GM12875 (cell line): Measurements from ENCODE around the gene SPTSSB.

ENCODE experiments used
- H3K4me3 ChIP-seq: one replicate; pipeline ENCODE4 v1.5.1; 2011; ENCODE audit warnings: low read depth, low read length, control low read depth
- TF ChIP-seq, protein P1 (sequence below): IDR thresholded peaks from 2 replicates; pipeline ENCODE4 v1.5.1; 2011; ENCODE audit warnings: low read depth, mild to moderate bottlenecking, control low read depth, inconsistent platforms, low read length, moderate library complexity, borderline replicate concordance; ENCODE audit not compliant: insufficient read depth

The SPTSSB gene

GRCh38 chr3:161323926-161324621 lies 47.2 kb downstream of the SPTSSB start:
- TF ChIP-seq, protein P1, sequence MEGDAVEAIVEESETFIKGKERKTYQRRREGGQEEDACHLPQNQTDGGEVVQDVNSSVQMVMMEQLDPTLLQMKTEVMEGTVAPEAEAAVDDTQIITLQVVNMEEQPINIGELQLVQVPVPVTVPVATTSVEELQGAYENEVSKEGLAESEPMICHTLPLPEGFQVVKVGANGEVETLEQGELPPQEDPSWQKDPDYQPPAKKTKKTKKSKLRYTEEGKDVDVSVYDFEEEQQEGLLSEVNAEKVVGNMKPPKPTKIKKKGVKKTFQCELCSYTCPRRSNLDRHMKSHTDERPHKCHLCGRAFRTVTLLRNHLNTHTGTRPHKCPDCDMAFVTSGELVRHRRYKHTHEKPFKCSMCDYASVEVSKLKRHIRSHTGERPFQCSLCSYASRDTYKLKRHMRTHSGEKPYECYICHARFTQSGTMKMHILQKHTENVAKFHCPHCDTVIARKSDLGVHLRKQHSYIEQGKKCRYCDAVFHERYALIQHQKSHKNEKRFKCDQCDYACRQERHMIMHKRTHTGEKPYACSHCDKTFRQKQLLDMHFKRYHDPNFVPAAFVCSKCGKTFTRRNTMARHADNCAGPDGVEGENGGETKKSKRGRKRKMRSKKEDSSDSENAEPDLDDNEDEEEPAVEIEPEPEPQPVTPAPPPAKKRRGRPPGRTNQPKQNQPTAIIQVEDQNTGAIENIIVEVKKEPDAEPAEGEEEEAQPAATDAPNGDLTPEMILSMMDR = no peak
- H3K4me3 ChIP-seq = no peak overlapping the region

DNA sequence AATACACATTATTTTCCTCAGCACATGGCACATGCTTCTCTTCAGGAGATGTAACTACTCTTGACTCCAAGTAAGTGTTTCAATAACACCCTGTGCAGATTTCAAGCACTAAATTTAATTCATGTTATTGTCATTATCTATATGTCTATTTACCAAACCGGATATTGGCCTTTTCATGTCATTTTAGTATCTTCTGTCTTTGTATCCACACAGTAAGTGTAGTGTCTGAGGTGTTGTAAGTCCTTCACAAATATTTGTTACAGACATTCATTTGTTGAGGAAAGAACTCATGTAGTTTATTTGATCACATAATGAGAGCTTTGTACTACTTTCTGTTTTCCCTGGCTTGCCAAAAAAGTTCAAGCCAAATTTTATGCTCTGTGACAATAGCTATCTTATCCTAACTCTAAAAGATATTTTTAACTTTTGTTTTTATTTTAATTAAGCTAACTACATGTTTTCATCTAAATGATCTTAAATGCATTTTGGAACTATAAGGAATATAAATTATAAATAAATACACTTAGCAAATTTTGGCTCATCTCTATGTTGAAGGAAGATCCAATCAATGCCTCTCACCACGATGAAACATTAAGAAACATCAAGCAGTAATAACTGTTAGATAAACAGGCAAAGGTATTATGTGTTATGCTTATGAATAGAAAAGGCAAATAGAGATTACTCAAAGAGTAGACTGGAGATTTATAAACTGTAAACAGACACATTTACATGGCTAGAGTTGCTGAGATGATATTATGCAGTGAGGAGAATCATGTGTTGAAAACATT lies 48.3 kb downstream of the SPTSSB start:
- H3K4me3 ChIP-seq = no peak overlapping the region
- TF ChIP-seq, protein P1 = no peak

DNA sequence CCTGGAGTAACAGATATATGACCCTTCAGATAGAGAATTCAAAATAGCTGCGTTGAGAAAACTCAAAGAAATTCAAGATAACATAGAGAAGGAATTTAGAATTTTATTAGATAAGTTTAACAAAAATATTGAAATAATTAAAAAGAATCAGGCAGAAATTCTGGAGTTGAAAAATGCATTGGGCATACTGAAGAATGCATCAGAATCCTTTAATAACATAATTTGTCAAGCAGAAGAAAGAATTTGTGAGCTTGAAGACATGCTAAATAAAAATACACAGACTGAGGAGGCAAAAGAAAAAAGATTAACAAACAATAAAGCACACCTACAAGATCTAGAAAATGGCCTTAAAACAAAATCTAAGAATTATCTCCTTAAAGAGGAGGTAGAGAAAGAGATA lies 50.5 kb downstream of the SPTSSB start:
- TF ChIP-seq, protein P1 = no peak

GRCh38 chr3:161319867-161320266 lies 51.5 kb downstream of the SPTSSB start:
- TF ChIP-seq, protein P1 = no peak
- H3K4me3 ChIP-seq = no peak overlapping the region

More for the DNA sequence above, 50.5 kb downstream of the SPTSSB start:
- H3K4me3 ChIP-seq = no peak overlapping the region

DNA sequence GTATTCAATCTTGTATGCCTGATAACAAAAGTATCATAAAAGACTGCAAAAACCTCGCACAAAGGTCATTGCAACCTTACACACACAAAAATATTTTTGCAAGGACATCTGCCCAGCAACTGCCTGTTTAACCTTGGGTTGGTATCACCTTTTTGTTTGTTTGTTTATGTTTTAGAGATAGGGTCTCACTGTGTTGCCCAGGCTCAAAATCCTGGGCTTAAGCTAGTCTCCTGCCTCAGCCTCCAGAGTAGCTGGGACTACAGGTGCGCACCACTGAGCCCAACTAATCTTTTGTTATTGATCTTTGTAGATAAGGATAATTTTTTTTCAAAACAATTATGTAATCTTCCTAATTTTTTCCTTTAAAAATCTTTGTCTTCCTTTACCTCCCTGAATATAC lies 54.2 kb downstream of the SPTSSB start:
- H3K4me3 ChIP-seq = no peak overlapping the region
- TF ChIP-seq, protein P1 = no peak

- H3K4me3 ChIP-seq = no peak overlapping the region
- TF ChIP-seq, protein P1 = no peak
Observed at GRCh38 chr3:161316006-161316689, 55.2 kb downstream of the SPTSSB start.
